RWPE2 (cell line): Measurements from ENCODE around the gene PLAGL2.

Source experiments
- ATAC-seq: fragments of 200-7000 bp; cut with Tn5 transposase; 3 replicates; pipeline ENCODE4 v1.9.1; 2021; ENCODE audit warnings: low read depth
- DNase-seq: peaks from one replicate; pipeline ENCODE4 v3.0.0-alpha.2; 2020; ENCODE audit warnings: low spot score
- H3K27ac ChIP-seq: fragments of 450-650 bp; 2 replicates; pipeline ENCODE4 v1.5.1; 2017; ENCODE audit warnings: mild to moderate bottlenecking; ENCODE audit not compliant: poor library complexity, severe bottlenecking
- H3K27me3 ChIP-seq: fragments of 250-450 bp; sonication (Bioruptor Pico); 2 replicates; pipeline ENCODE4 v1.5.1; 2021; ENCODE audit warnings: mild to moderate bottlenecking, moderate library complexity; ENCODE audit not compliant: insufficient read depth, poor library complexity, severe bottlenecking
- H3K36me3 ChIP-seq: fragments of 250-450 bp; sonication (Bioruptor Pico); 2 replicates; pipeline ENCODE4 v1.5.1; 2020; ENCODE audit warnings: low read depth, mild to moderate bottlenecking, moderate library complexity
- H3K4me1 ChIP-seq: fragments of 250-450 bp; sonication (Bioruptor Pico); 2 replicates; pipeline ENCODE4 v1.5.1; 2021; ENCODE audit warnings: mild to moderate bottlenecking, moderate library complexity; ENCODE audit not compliant: insufficient read depth, poor library complexity, severe bottlenecking
- H3K4me3 ChIP-seq: fragments of 250-450 bp; sonication (Bioruptor Pico); 2 replicates; pipeline ENCODE4 v1.5.1; 2021; ENCODE audit warnings: mild to moderate bottlenecking, moderate library complexity; ENCODE audit not compliant: severe bottlenecking
- H3K9me3 ChIP-seq: fragments of 250-450 bp; sonication (Bioruptor Pico); 2 replicates; pipeline ENCODE4 v1.5.1; 2021; ENCODE audit warnings: mild to moderate bottlenecking, moderate library complexity; ENCODE audit not compliant: severe bottlenecking
- CTCF ChIP-seq: fragments of 450-650 bp; IDR thresholded peaks from one replicate; pipeline ENCODE4 v1.5.1; 2017; ENCODE audit warnings: mild to moderate bottlenecking, moderate library complexity; ENCODE audit not compliant: poor library complexity, severe bottlenecking

The PLAGL2 gene

GRCh38 chr20:32164984-32165735 is 42.4 kb downstream of the PLAGL2 start:
- Histone ChIP-seq H3K4me3 (no peak overlapping the region), H3K9me3 (no peaks in the 10 kb centered on the region), H3K36me3 (peaks cover 66% of the 10 kb centered on the region), H3K4me1 (no peaks in the 10 kb centered on the region), H3K27me3 (no peaks in the 10 kb centered on the region), H3K27ac (no peak overlapping the region)
- TF ChIP-seq CTCF = no peak
- DNase-seq (peak; percentile 80), ATAC-seq (no peak)

GRCh38 chr20:32163951-32164350 is 43.6 kb downstream of the PLAGL2 start:
- H3K4me3 ChIP-seq = no peak overlapping the region
- H3K27ac ChIP-seq = no peak overlapping the region
- H3K9me3 ChIP-seq = no peaks in the 10 kb centered on the region
- no peaks in the 10 kb centered on the region for H3K4me1 ChIP-seq
- H3K36me3 ChIP-seq = peaks cover 78% of the 10 kb centered on the region
- no peaks in the 10 kb centered on the region for H3K27me3 ChIP-seq
- ATAC-seq = no peak
- peak; percentile 51 for DNase-seq
- TF ChIP-seq CTCF = no peak

GRCh38 chr20:32162351-32162750 is 45.2 kb downstream of the PLAGL2 start:
- DNase-seq = no peak
- Histone ChIP-seq H3K9me3 (no peaks in the 10 kb centered on the region), H3K36me3 (peaks cover 92% of the 10 kb centered on the region), H3K27ac (no peak overlapping the region), H3K4me1 (no peaks in the 10 kb centered on the region), H3K4me3 (no peak overlapping the region), H3K27me3 (no peaks in the 10 kb centered on the region)
- TF ChIP-seq CTCF = no peak
- no peak for ATAC-seq

- no peaks in the 10 kb centered on the region for H3K4me1 ChIP-seq
- DNase-seq (peak; percentile 72), ATAC-seq (no peak)
- no peak overlapping the region for H3K27ac ChIP-seq
- H3K27me3 ChIP-seq = no peaks in the 10 kb centered on the region
- no peak overlapping the region for H3K4me3 ChIP-seq
- peaks cover 89% of the 10 kb centered on the region for H3K36me3 ChIP-seq
- TF ChIP-seq CTCF = no peak
- no peaks in the 10 kb centered on the region for H3K9me3 ChIP-seq
Observed at GRCh38 chr20:32160341-32160740, 47.2 kb downstream of the PLAGL2 start.

GRCh38 chr20:32159766-32160221 is 47.7 kb downstream of the PLAGL2 start:
- no peak for TF ChIP-seq CTCF
- peaks cover 86% of the 10 kb centered on the region for H3K36me3 ChIP-seq
- H3K9me3 ChIP-seq = no peaks in the 10 kb centered on the region
- no peak overlapping the region for H3K4me3 ChIP-seq
- peak; percentile 61 for DNase-seq
- H3K27ac ChIP-seq = no peak overlapping the region
- ATAC-seq = no peak
- H3K4me1 ChIP-seq = no peaks in the 10 kb centered on the region
- no peaks in the 10 kb centered on the region for H3K27me3 ChIP-seq
